Adrenal gland (tissue), 12 donors: ENCODE measurements around the gene SLC25A11. TPM values are rescaled to one million over a fixed set of nuclear protein-coding genes. Genes with fewer than 3 reads are reported as not detected.

ENCODE experiments used
- DNase-seq, 7 donors: peaks; one replicate each; pipeline ENCODE4 v3.0.0-alpha.2; 2019 to 2020
- H3K27ac ChIP-seq, 5 donors: fragments of 200-600 bp; sonication (generic) in 4 of 5; 1 replicate in 3 of 5; 2 replicates in 2 of 5; pipeline versions ENCODE4 v1.5.1 to v1.8.0; 2016 to 2020; ENCODE audit warnings: mild to moderate bottlenecking in 1 of 5
- H3K27me3 ChIP-seq: fragments of 200-600 bp; 2 replicates; pipeline ENCODE4 v1.8.0; 2021
- H3K36me3 ChIP-seq, 2 donors: fragments of 200-600 bp; replicated peaks in 1 of 2; 1 replicate in 1 of 2; 2 replicates in 1 of 2; pipeline versions ENCODE4 v1.5.1 to v1.8.0; 2018 to 2022
- H3K4me1 ChIP-seq, 2 donors: fragments of 200-600 bp; replicated peaks in 1 of 2; 1 replicate in 1 of 2; 2 replicates in 1 of 2; pipeline versions ENCODE4 v1.5.1 to v1.8.0; 2018 to 2021
- H3K4me3 ChIP-seq, 4 donors: fragments of 200-600 bp; sonication (generic) in 3 of 4; one replicate each; pipeline ENCODE4 v1.5.1; 2016 to 2018
- H3K9me3 ChIP-seq, 3 donors: fragments of 200-600 bp; sonication (generic) in 1 of 3; replicated peaks in 1 of 3; 1 replicate in 2 of 3; 2 replicates in 1 of 3; pipeline versions ENCODE4 v1.5.1 to v1.8.0; 2016 to 2021
- CTCF ChIP-seq, 6 experiments: fragments of 450-650 bp in 4 of 6; fragments of 200-600 bp in 2 of 6; sonication (generic) in 1 of 6; IDR thresholded peaks; 1 replicate in 5 of 6; 2 replicates in 1 of 6; pipeline versions ENCODE4 v1.5.1 to v1.8.0; 2016 to 2021; ENCODE audit warnings: antibody characterized with exemption in 6 of 6, mild to moderate bottlenecking in 2 of 6, moderate library complexity in 1 of 6
- POLR2A ChIP-seq, 2 donors: fragments of 450-650 bp; IDR thresholded peaks; one replicate each; pipeline ENCODE4 v1.6.1; 2017; ENCODE audit warnings: antibody characterized with exemption in 2 of 2, mild to moderate bottlenecking in 2 of 2, moderate library complexity in 1 of 2
- WGBS, 4 donors: extraction: QIAGEN DNeasy Blood & Tissue Kit in 2 of 4; methylation state at CpG; one replicate each; pipeline versions ENCODE4 v1.1.5 to v1.1.7; 2013 to 2017; 5-methylcytosine and 5-hydroxymethylcytosine counted together
- intact Hi-C, 2 donors: fragments of 100-400 bp; cut with DNase I; formaldehyde crosslinking; loops; one replicate each; pipeline versions ENCODE4 v1.14.1 to v1.15.0; 2022 to 2023
- polyA plus RNA-seq, 3 donors: library from polyadenylated mRNA; stranded (reverse); fragments of 200-250 nt in 2 of 3; fragments of 350-450 nt in 1 of 3; fragmentation: Illumina TruSeq in 1 of 3; extraction: RNeasy Lipid Tissue Mini Kit (QIAGEN cat#74804) in 1 of 3; gene quantifications; one replicate each; pipeline ENCODE4 v1.2.3, GENCODE V29; 2013 to 2014
- total RNA-seq, 9 donors: library from RNA; depleted of rRNA in 4 of 9; stranded (reverse); fragments of >200 nt in 4 of 9; fragments of 120-200 nt in 1 of 9; fragmentation: NEBNext Ultra II Directional in 1 of 9; extraction: Animal tissue kit (Norgen Biotek cat#: 25700) in 1 of 9; gene quantifications; one replicate each; pipeline versions ENCODE4 v1.1.0 to v1.2.4, GENCODE V29; 2013 to 2023
- donor health status: healthy with polysubstance abuse.
- donor health status: Bipolar disorder and iron deficiency.
- donor health status: DM: yes; HTN: yes; CAD: no.
- donor health status: DM: no; HTN: no; CAD: no.
- donor health status: DM: no; HTN: no; CAD: no.
- donor health status: DM: yes; HTN: yes; CAD: no.

The SLC25A11 gene
- total and polyA plus RNA-seq, 12 donors = 37.8 to 77.7 (median 66.7) TPM

DNA sequence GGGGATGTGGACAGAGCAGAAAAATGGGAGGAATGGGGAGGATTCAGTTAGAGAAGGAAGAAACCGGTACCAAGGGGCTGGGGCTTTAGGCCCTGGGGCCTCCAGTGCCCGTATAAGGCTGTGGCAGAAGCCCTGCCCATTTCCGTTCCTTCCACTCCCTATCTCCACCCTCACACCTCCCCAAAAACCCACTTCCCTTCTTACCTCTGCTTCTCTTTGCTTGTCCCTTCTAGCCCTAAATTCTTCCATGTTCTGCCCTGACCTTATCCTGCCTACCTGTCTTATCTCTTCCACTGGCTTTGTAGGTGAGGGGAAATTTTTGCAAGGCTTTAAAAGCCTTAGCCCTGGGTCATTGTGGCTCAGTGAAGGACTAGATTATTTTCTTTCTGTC is 4.3 kb upstream of the SLC25A11 start:
- DNase-seq = no peak
- H3K9me3 ChIP-seq = no peaks in the 10 kb centered on the region
- WGBS, 4 donors = 45 to 60% (median 54%) methylated on average over 3 of the region's 3 CpGs
- H3K36me3 ChIP-seq = peaks cover 0 to 49% of the 10 kb centered on the region in 2 donors
- peak overlapping the region in 2 of 5 donors; percentile 67 to 75 for H3K27ac ChIP-seq
- no peak for TF ChIP-seq CTCF (IDR thresholded peaks at IDR 0.05)
- TF ChIP-seq POLR2A (IDR thresholded peaks at IDR 0.05) = no peak
- peaks cover 28 to 44% of the 10 kb centered on the region in 2 donors for H3K4me1 ChIP-seq
- H3K27me3 ChIP-seq = no peaks in the 10 kb centered on the region
- intact Hi-C loops = no loop called here
- H3K4me3 ChIP-seq = no peak overlapping the region

DNA sequence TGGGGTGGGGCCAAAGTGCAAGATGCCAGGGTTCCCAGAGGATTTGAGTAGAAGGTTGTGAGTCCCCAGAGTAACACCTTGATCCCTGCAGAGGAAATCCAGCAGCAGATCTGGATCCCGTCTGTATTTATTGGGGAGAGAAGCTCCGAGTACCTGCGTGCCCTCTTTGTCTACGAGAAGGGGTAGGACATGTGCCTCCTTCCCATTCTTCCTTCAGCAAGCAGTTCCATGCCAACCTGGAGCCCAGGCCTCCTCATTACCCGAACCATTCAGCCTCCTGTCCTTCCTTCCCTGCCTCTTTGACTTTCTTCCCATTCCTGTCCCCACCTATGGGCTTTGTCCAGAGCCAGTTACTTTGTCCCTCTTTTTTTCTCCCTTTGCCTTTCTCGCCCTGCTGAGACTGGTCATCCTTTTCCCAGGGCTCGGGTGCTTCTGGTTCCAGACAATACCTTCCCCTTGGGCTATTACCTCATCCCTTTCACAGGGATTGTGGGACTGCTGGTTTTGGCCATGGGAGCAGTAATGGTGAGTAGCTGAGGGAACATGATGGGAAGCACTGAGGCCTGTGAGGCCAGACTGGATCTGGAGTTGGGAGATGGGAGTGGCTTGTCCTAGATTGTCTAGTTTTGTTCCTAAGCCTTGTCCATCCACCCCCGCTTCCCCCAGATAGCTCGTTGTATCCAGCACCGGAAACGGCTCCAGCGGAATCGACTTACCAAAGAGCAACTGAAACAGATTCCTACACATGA is 3.1 kb upstream of the SLC25A11 start:
- no peak overlapping the region for H3K4me3 ChIP-seq
- H3K27me3 ChIP-seq = no peaks in the 10 kb centered on the region
- WGBS, 4 donors = 75 to 85% (median 78%) methylated on average over 13 of the region's 13 CpGs
- peaks cover 0 to 52% of the 10 kb centered on the region in 2 donors for H3K36me3 ChIP-seq
- intact Hi-C loops = no loop called here
- H3K9me3 ChIP-seq = no peaks in the 10 kb centered on the region
- no peak for TF ChIP-seq POLR2A (IDR thresholded peaks at IDR 0.05)
- TF ChIP-seq CTCF (IDR thresholded peaks at IDR 0.05) = no peak
- H3K27ac ChIP-seq = no peak overlapping the region
- DNase-seq = no peak
- H3K4me1 ChIP-seq = peaks cover 34 to 55% of the 10 kb centered on the region in 2 donors

GRCh38 chr17:4941319-4941610 is 1.4 kb upstream of the SLC25A11 start:
- TF ChIP-seq POLR2A (IDR thresholded peaks at IDR 0.05) (no peak), CTCF (IDR thresholded peaks at IDR 0.05) (no peak)
- Histone ChIP-seq H3K4me1 (peaks cover 34 to 47% of the 10 kb centered on the region in 2 donors), H3K36me3 (peaks cover 0 to 57% of the 10 kb centered on the region in 2 donors), H3K27ac (peak overlapping the region in 3 of 5 donors; percentile 23 to 93 (median 79)), H3K4me3 (peak overlapping the region in 1 of 4 donors; percentile 81), H3K9me3 (no peaks in the 10 kb centered on the region), H3K27me3 (no peaks in the 10 kb centered on the region)
- 29 to 41% (median 40%) methylated on average over 4 of the region's 4 CpGs for WGBS, 4 donors
- intact Hi-C loops = no loop called here
- DNase-seq = no peak

DNA sequence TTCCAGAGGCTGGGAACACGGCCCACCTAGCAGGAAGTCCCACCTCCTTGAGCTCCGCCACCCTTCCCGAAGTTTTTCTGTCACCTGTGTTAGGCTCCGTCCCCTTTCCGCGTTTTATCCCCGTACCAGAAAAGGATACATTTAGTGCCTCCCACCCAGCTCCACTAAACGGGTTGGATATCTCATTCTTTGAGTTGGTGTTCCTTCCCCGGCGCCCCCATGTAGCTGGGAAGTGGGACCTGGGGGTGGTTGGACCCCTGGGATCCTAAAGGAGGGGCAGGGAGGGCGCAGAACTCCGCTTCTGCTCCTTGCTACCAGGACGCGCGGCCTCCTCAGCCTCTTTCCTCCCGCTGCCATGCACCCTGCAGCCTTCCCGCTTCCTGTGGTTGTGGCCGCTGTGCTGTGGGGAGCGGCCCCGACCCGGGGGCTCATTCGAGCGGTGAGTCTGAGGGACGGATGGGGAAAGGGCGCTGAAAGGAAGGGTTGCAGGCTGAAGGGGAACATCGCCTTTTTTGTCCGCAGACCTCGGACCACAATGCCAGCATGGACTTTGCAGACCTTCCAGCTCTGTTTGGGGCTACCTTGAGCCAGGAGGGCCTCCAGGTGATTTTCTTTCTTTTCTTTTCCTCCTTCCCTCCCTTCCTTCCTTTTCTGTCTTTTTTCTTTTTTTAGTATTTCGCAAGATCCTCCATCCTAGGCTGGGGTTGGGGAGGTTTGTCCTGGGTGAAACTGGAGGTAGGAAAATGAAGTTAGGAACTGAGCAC is 891 bp upstream of the SLC25A11 start:
- TF ChIP-seq CTCF (IDR thresholded peaks at IDR 0.05) (no peak), POLR2A (IDR thresholded peaks at IDR 0.05) (no peak)
- WGBS, 4 donors = 0 to 2% (median 1%) methylated on average over 20 to 29 of the region's 29 CpGs
- Histone ChIP-seq H3K4me1 (peaks cover 28 to 41% of the 10 kb centered on the region in 2 donors), H3K9me3 (no peaks in the 10 kb centered on the region), H3K27me3 (no peaks in the 10 kb centered on the region), H3K4me3 (peak overlapping the region; percentile 50 to 95 (median 66)), H3K27ac (peak overlapping the region; percentile 79 to 93 (median 90)), H3K36me3 (peaks cover 0 to 51% of the 10 kb centered on the region in 2 donors)
- intact Hi-C loops = no loop called here
- peak in 6 of 7 donors; percentile 79 to 93 (median 88) for DNase-seq
